Measurements from ENCODE around the gene FOXC1.

GRCh38 chr6:1570848-1571247 is 38.9 kb upstream of the FOXC1 start:
- TF ChIP-seq CTCF (IDR thresholded peaks at IDR 0.05) (no peak), POLR2A (IDR thresholded peaks at IDR 0.05) (no peak)
